ENCODE measurements around the gene CDH7.

DNA sequence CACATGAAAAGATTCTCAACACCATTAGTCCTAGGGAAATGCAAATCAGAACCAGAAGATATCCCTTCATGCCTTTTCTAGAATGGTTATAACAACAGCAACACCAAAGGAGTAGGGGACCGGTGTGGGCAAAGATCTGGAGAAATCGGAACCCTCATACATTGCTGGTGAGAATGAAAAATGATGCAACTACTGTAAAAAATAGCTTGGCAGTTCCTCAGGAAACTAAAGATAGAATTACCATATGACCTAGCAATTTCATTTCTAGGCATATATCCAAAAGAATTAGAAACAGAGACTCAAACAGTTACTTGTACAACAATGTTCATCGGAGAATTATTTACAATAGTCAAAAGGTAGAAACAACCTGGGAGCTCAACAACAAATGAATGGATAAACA is 29.2 kb upstream of the CDH7 start:
- TF ChIP-seq CTCF (IDR thresholded peaks at IDR 0.05) (no peak), EZH2 (IDR thresholded peaks at IDR 0.05) (no peak)
